Nephron (organoid): ENCODE measurements around the gene DHRS7.

ENCODE experiments used
- H3K27ac Mint-ChIP-seq, 3 experiments: 2 replicates each; pipeline ENCODE4 v1.8.0; 2020; ENCODE audit warnings: mixed read lengths in 3 of 3, mild to moderate bottlenecking in 2 of 3, moderate library complexity in 1 of 3
- H3K27me3 Mint-ChIP-seq: 2 replicates; pipeline ENCODE4 v1.8.0; 2021; ENCODE audit warnings: low read depth, mild to moderate bottlenecking, moderate library complexity, mixed read lengths
- H3K36me3 Mint-ChIP-seq: 2 replicates; pipeline ENCODE4 v1.8.0; 2020; ENCODE audit warnings: low read depth, mixed read lengths
- H3K4me1 Mint-ChIP-seq: 2 replicates; pipeline ENCODE4 v1.8.0; 2020; ENCODE audit warnings: mixed read lengths
- H3K4me3 Mint-ChIP-seq, 3 experiments: 2 replicates each; pipeline ENCODE4 v1.8.0; 2020; ENCODE audit warnings: mild to moderate bottlenecking in 3 of 3, mixed read lengths in 3 of 3, moderate library complexity in 2 of 3
- H3K9me3 Mint-ChIP-seq: 2 replicates; pipeline ENCODE4 v1.8.0; 2020; ENCODE audit warnings: mixed read lengths
- CTCF ChIP-seq, 3 experiments: fragments of 200-600 bp; sonication (generic); IDR thresholded peaks; one replicate each; pipeline ENCODE4 v1.5.0; 2021; ENCODE audit warnings: antibody characterized with exemption in 3 of 3; ENCODE audit not compliant: unreplicated experiment in 3 of 3

DHRS7 gene

GRCh38 chr14:60199321-60199720 lies 34.1 kb upstream of the DHRS7 start:
- no peak overlapping the region for H3K4me3 Mint-ChIP-seq
- no peak for TF ChIP-seq CTCF (IDR thresholded peaks at IDR 0.05; ENCODE audit: unreplicated experiment in 3 of 3)
- H3K9me3 Mint-ChIP-seq: peaks cover 21% of the 10 kb centered on the region
- H3K4me1 Mint-ChIP-seq: peaks cover 6% of the 10 kb centered on the region
- no peak overlapping the region for H3K27ac Mint-ChIP-seq
- H3K36me3 Mint-ChIP-seq: peaks cover 4% of the 10 kb centered on the region
- H3K27me3 Mint-ChIP-seq: no peaks in the 10 kb centered on the region

- Mint-ChIP-seq H3K9me3 (peaks cover 21% of the 10 kb centered on the region), H3K4me3 (no peak overlapping the region), H3K27me3 (no peaks in the 10 kb centered on the region), H3K27ac (no peak overlapping the region), H3K36me3 (peaks cover 4% of the 10 kb centered on the region), H3K4me1 (no peaks in the 10 kb centered on the region)
- no peak for TF ChIP-seq CTCF (IDR thresholded peaks at IDR 0.05; ENCODE audit: unreplicated experiment in 3 of 3)
These were observed 32.6 kb upstream of the DHRS7 start for GRCh38 chr14:60197629-60198303.

GRCh38 chr14:60196291-60196690 lies 31.1 kb upstream of the DHRS7 start:
- peaks cover 4% of the 10 kb centered on the region for H3K36me3 Mint-ChIP-seq

GRCh38 chr14:60195179-60195810 lies 30.1 kb upstream of the DHRS7 start:
- Mint-ChIP-seq H3K27ac (no peak overlapping the region), H3K9me3 (peaks cover 12% of the 10 kb centered on the region), H3K27me3 (no peaks in the 10 kb centered on the region), H3K36me3 (peaks cover 4% of the 10 kb centered on the region), H3K4me3 (no peak overlapping the region), H3K4me1 (no peaks in the 10 kb centered on the region)
- TF ChIP-seq CTCF (IDR thresholded peaks at IDR 0.05; ENCODE audit: unreplicated experiment in 3 of 3): peak in 1 of 3 experiments; percentile 14

More at GRCh38 chr14:60196291-60196690, 31.1 kb upstream of the DHRS7 start:
- Mint-ChIP-seq H3K4me3 (no peak overlapping the region), H3K4me1 (no peaks in the 10 kb centered on the region), H3K9me3 (peaks cover 17% of the 10 kb centered on the region), H3K27ac (no peak overlapping the region), H3K27me3 (no peaks in the 10 kb centered on the region)
- TF ChIP-seq CTCF (IDR thresholded peaks at IDR 0.05; ENCODE audit: unreplicated experiment in 3 of 3): no peak

GRCh38 chr14:60189923-60190840 lies 25.0 kb upstream of the DHRS7 start:
- H3K27ac Mint-ChIP-seq: no peak overlapping the region
- no peak for TF ChIP-seq CTCF (IDR thresholded peaks at IDR 0.05; ENCODE audit: unreplicated experiment in 3 of 3)
- H3K4me1 Mint-ChIP-seq: no peaks in the 10 kb centered on the region
- H3K27me3 Mint-ChIP-seq: no peaks in the 10 kb centered on the region
- no peaks in the 10 kb centered on the region for H3K9me3 Mint-ChIP-seq
- no peak overlapping the region for H3K4me3 Mint-ChIP-seq
- no peaks in the 10 kb centered on the region for H3K36me3 Mint-ChIP-seq
